HCT116 (cell line): ENCODE measurements around the gene CHST11.

Experiments used
- EGR1 ChIP-seq: IDR thresholded peaks from 2 replicates; pipeline ENCODE4 v1.6.1; 2012; ENCODE audit warnings: low read depth
- POLR2A ChIP-seq: IDR thresholded peaks from 2 replicates; pipeline ENCODE4 v1.7.0; 2011; ENCODE audit warnings: borderline replicate concordance; ENCODE audit not compliant: insufficient read depth, insufficient read length; ENCODE audit errors: extremely low read depth
- POLR2AphosphoS5 ChIP-seq: IDR thresholded peaks from 2 replicates; pipeline ENCODE4 v1.6.1; 2011; ENCODE audit warnings: mild to moderate bottlenecking, low read depth, low read length, moderate library complexity
- YY1 ChIP-seq: IDR thresholded peaks from 2 replicates; pipeline ENCODE4 v1.6.1; 2011; ENCODE audit warnings: low read length, low read depth, moderate library complexity, mild to moderate bottlenecking; ENCODE audit not compliant: insufficient replicate concordance; ENCODE audit errors: extremely low read depth
- TF ChIP-seq, protein P1 (sequence below), 3 experiments: fragments of 200-600 bp in 1 of 3; sonication (generic) in 1 of 3; IDR thresholded peaks in 2 of 3; conservative IDR thresholded peaks in 1 of 3; 2 replicates each; pipeline ENCODE4 v1.5.1; 2012 to 2017; ENCODE audit warnings: low read depth in 2 of 3, low read length in 2 of 3, antibody characterized with exemption in 1 of 3, borderline replicate concordance in 1 of 3, control low read depth in 1 of 3, mild to moderate bottlenecking in 1 of 3, mixed read lengths in 1 of 3, mixed run types in 1 of 3, moderate library complexity in 1 of 3; ENCODE audit not compliant: insufficient read depth in 1 of 3

DNA sequence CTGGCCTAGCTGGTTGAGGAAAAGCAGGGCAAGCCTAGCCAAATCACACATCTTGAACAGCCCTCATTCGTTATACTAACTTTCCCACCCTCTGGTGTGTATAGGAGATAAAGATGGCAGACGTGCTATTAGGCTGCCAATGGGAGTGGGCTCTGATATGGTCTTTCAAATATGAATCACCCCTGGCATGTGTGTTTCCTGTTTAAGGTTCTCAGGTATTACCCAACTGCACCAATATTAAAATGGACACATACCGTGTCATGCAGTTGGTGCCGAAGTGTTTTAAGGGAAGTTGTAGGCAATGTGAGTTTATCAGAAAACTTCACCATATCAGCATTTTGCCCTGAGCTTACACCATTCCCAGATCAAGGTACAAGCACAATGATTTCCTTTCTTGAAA, 33.4 kb downstream of the CHST11 start:
- no peak for TF ChIP-seq YY1
- TF ChIP-seq, protein P1, sequence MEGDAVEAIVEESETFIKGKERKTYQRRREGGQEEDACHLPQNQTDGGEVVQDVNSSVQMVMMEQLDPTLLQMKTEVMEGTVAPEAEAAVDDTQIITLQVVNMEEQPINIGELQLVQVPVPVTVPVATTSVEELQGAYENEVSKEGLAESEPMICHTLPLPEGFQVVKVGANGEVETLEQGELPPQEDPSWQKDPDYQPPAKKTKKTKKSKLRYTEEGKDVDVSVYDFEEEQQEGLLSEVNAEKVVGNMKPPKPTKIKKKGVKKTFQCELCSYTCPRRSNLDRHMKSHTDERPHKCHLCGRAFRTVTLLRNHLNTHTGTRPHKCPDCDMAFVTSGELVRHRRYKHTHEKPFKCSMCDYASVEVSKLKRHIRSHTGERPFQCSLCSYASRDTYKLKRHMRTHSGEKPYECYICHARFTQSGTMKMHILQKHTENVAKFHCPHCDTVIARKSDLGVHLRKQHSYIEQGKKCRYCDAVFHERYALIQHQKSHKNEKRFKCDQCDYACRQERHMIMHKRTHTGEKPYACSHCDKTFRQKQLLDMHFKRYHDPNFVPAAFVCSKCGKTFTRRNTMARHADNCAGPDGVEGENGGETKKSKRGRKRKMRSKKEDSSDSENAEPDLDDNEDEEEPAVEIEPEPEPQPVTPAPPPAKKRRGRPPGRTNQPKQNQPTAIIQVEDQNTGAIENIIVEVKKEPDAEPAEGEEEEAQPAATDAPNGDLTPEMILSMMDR (IDR thresholded peaks at IDR 0.05 in 2 of 3, conservative IDR thresholded peaks at IDR 0.05 in 1 of 3; ENCODE audit: borderline replicate concordance in 1 of 3, insufficient read depth in 1 of 3, low read depth in 2 of 3, low read length in 2 of 3) = no peak
- TF ChIP-seq POLR2A = no peak
- no peak for TF ChIP-seq EGR1
- no peak for TF ChIP-seq POLR2AphosphoS5
